Measurements from ENCODE around the gene MRPL4. TPM values are rescaled to one million over a fixed set of nuclear protein-coding genes. Genes with fewer than 3 reads are reported as not detected.

The MRPL4 gene
- total RNA-seq, 1 experiment from 2014 or later, result 99.3 TPM

DNA sequence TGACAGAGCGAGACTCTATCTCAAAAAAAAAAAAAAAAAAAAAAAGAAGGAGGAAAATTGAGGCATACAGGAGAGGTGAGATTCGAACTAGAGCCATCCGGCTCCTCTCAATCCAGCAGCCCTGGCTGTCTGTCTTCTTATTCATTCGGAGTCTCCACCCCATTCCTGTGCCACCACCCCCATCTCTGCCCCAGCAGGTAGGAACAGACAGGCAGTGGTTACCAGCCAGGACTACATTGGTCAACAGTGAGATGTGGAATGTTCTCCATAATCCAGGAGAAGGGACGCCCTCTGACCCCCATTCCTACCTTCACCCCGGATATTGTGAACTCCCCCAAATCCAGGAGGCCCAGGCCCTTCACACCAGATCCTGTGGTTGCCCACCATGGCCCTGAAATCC lies 14.3 kb upstream of the MRPL4 start:
- H3K27ac Mint-ChIP-seq, result peak overlapping the region in 1 of 3 experiments; percentile 79; a peak in 1 of 7 replicates
- no peaks in the 10 kb centered on the region for H3K36me3 Mint-ChIP-seq (ENCODE audit: insufficient read depth in 1 of 3, low read depth in 3 of 3)
- no peaks in the 10 kb centered on the region for H3K79me1 ChIP-seq (ENCODE audit: insufficient read depth, low read depth, low read length, poor library complexity, severe bottlenecking)
- H3K9me3 ChIP-seq (ENCODE audit: control insufficient read depth, low read depth, low read length), result no peaks in the 10 kb centered on the region
- H3K56ac ChIP-seq (ENCODE audit: insufficient read length, low read depth, low read length), result no peak overlapping the region
- H2AFZ ChIP-seq (ENCODE audit: low read length), result no peak overlapping the region
- no peak overlapping the region for H4K5ac ChIP-seq (ENCODE audit: insufficient read length, low read depth, low read length)
- no peak overlapping the region for H3K27ac ChIP-seq (ENCODE audit: insufficient read length, low read depth, low read length)
- H3K23me2 ChIP-seq (ENCODE audit: insufficient read length, low read depth, low read length, poor library complexity, severe bottlenecking), result no peaks in the 10 kb centered on the region
- no peak overlapping the region for H2BK5ac ChIP-seq (ENCODE audit: insufficient read length, low read length)
- TF ChIP-seq, protein P1, sequence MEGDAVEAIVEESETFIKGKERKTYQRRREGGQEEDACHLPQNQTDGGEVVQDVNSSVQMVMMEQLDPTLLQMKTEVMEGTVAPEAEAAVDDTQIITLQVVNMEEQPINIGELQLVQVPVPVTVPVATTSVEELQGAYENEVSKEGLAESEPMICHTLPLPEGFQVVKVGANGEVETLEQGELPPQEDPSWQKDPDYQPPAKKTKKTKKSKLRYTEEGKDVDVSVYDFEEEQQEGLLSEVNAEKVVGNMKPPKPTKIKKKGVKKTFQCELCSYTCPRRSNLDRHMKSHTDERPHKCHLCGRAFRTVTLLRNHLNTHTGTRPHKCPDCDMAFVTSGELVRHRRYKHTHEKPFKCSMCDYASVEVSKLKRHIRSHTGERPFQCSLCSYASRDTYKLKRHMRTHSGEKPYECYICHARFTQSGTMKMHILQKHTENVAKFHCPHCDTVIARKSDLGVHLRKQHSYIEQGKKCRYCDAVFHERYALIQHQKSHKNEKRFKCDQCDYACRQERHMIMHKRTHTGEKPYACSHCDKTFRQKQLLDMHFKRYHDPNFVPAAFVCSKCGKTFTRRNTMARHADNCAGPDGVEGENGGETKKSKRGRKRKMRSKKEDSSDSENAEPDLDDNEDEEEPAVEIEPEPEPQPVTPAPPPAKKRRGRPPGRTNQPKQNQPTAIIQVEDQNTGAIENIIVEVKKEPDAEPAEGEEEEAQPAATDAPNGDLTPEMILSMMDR (conservative IDR thresholded peaks at IDR 0.05), result no peak
- no CpG with 5 or more reads among the region's 6 CpGs for WGBS (ENCODE audit: extremely low coverage, insufficient read length, low lambda C conversion rate)
- no peak for DNase-seq
- no peak overlapping the region for H2AK5ac ChIP-seq (ENCODE audit: insufficient read length, low read length)
- no peak overlapping the region for H3K4ac ChIP-seq (ENCODE audit: low read depth, low read length)
- H3K4me1 ChIP-seq (ENCODE audit: insufficient read depth, low read length), result no peaks in the 10 kb centered on the region
- no peak overlapping the region for H3K9ac ChIP-seq (ENCODE audit: extremely low read depth, insufficient read length, low read length)
- no peak overlapping the region for H2BK120ac ChIP-seq (ENCODE audit: low read depth, low read length, poor library complexity, severe bottlenecking)
- H3K4me3 Mint-ChIP-seq, result no peak overlapping the region
- no peak overlapping the region for H2BK15ac ChIP-seq (ENCODE audit: low read depth, low read length)
- no peak overlapping the region for H2BK12ac ChIP-seq (ENCODE audit: insufficient read length, low read depth, low read length)
- H3K18ac ChIP-seq (ENCODE audit: insufficient read length, low read depth, low read length), result no peak overlapping the region
- no peak overlapping the region for H4K8ac ChIP-seq (replicated peaks; ENCODE audit: insufficient read length, low read depth, low read length)
- H3K4me2 ChIP-seq (ENCODE audit: insufficient read depth, insufficient read length, low read length), result no peak overlapping the region
- no peak overlapping the region for H3T11ph ChIP-seq (ENCODE audit: low read length)
- no peak overlapping the region for H3K23ac ChIP-seq (ENCODE audit: insufficient read length, low read depth, low read length)
- H2BK20ac ChIP-seq (ENCODE audit: low read depth, low read length, poor library complexity, severe bottlenecking), result no peak overlapping the region
- no peaks in the 10 kb centered on the region for H4K20me1 ChIP-seq (ENCODE audit: control insufficient read depth, insufficient read depth, insufficient read length)
- H3K27me3 Mint-ChIP-seq (ENCODE audit: low read depth), result no peaks in the 10 kb centered on the region
- peaks cover 4 to 10% of the 10 kb centered on the region in 2 experiments; a peak in 3 of 4 replicates for H3K4me1 Mint-ChIP-seq
- no peaks in the 10 kb centered on the region for H3K79me2 ChIP-seq (ENCODE audit: insufficient read depth, low read length)
- no peak overlapping the region for H4K91ac ChIP-seq (ENCODE audit: insufficient read length, low read depth, low read length)
- no peaks in the 10 kb centered on the region; a peak in 1 of 5 replicates for H3K9me3 Mint-ChIP-seq
- H3K27me3 ChIP-seq (ENCODE audit: insufficient read depth, low read length), result no peaks in the 10 kb centered on the region
- no peak overlapping the region for H3K14ac ChIP-seq (ENCODE audit: insufficient read depth, low read length)

Measured in H9 (cell line).